ENCODE data around the gene CACNA1H.

CACNA1H gene

DNA sequence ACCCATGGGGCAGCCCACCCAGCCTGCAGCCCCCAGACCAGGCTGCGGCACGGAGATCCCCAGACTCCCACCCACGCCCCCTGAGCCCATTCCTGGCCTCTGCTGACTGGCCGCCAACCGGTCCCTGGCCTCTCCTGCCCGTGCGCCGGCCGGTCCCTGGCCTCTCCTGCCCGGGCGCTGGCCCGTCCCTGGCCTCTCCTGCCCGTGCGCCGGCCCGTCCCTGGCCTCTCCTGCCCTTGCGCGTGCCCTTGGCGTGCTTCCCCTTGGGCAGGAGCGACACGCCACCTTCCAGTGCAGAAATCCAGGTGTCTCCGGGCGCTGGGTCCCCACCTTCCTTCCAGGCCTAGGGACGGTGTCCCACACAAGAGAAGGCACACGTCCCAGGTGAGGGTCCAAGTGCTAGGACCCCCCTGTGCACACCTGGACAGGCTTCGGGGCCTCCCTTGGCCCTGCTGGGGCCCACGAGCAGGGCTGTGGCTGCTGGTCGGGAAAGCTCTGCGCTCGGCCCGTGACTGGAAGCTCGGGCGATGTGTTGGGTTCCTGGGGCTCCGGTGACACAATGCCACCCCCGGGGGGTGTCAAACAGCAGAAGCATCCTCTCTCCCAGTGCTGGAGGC lies 21.4 kb upstream of the CACNA1H start:
- no peak overlapping the region for H3K4me3 ChIP-seq (ENCODE audit: extremely low read depth, insufficient read depth, low read length, poor library complexity, severe bottlenecking)
- 95 to 96% methylated on average over 31 to 35 of the region's 35 CpGs for WGBS, 2 experiments (ENCODE audit: insufficient coverage in 2 of 2)
- H3K36me3 ChIP-seq (ENCODE audit: control insufficient read depth, insufficient read depth, low read length): no peaks in the 10 kb centered on the region
- peaks cover 3% of the 10 kb centered on the region for H3K4me1 ChIP-seq (ENCODE audit: control insufficient read depth, insufficient read depth, low read length, poor library complexity, severe bottlenecking)
- H3K9me3 ChIP-seq (ENCODE audit: control insufficient read depth, low read length): no peaks in the 10 kb centered on the region
- no peak overlapping the region for H3K27ac ChIP-seq (ENCODE audit: low read depth, low read length, severe bottlenecking)

GRCh38 chr16:1132431-1132830 lies 20.5 kb upstream of the CACNA1H start:
- no peak overlapping the region for H3K4me3 ChIP-seq (ENCODE audit: extremely low read depth, insufficient read depth, low read length, poor library complexity, severe bottlenecking)
- WGBS, 2 experiments (ENCODE audit: insufficient coverage in 2 of 2): 91 to 94% methylated on average over 9 to 13 of the region's 15 CpGs
- no peaks in the 10 kb centered on the region for H3K9me3 ChIP-seq (ENCODE audit: control insufficient read depth, low read length)
- H3K4me1 ChIP-seq (ENCODE audit: control insufficient read depth, insufficient read depth, low read length, poor library complexity, severe bottlenecking): peaks cover 3% of the 10 kb centered on the region
- H3K36me3 ChIP-seq (ENCODE audit: control insufficient read depth, insufficient read depth, low read length): no peaks in the 10 kb centered on the region
- H3K27ac ChIP-seq (ENCODE audit: low read depth, low read length, severe bottlenecking): no peak overlapping the region

- Histone ChIP-seq H3K9me3 (ENCODE audit: control insufficient read depth, low read length) (no peaks in the 10 kb centered on the region), H3K27ac (ENCODE audit: low read depth, low read length, severe bottlenecking) (no peak overlapping the region), H3K4me1 (ENCODE audit: control insufficient read depth, insufficient read depth, low read length, poor library complexity, severe bottlenecking) (peaks cover 3% of the 10 kb centered on the region), H3K4me3 (ENCODE audit: extremely low read depth, insufficient read depth, low read length, poor library complexity, severe bottlenecking) (no peak overlapping the region), H3K36me3 (ENCODE audit: control insufficient read depth, insufficient read depth, low read length) (no peaks in the 10 kb centered on the region)
- 94 to 95% methylated on average over 13 to 16 of the region's 18 CpGs for WGBS, 2 experiments (ENCODE audit: insufficient coverage in 2 of 2)
Measured at GRCh38 chr16:1133271-1133670, 19.6 kb upstream of the CACNA1H start.

GRCh38 chr16:1133810-1134520 lies 18.9 kb upstream of the CACNA1H start:
- Histone ChIP-seq H3K27ac (ENCODE audit: low read depth, low read length, severe bottlenecking) (no peak overlapping the region), H3K4me1 (ENCODE audit: control insufficient read depth, insufficient read depth, low read length, poor library complexity, severe bottlenecking) (peaks cover 3% of the 10 kb centered on the region), H3K36me3 (ENCODE audit: control insufficient read depth, insufficient read depth, low read length) (no peaks in the 10 kb centered on the region), H3K4me3 (ENCODE audit: extremely low read depth, insufficient read depth, low read length, poor library complexity, severe bottlenecking) (no peak overlapping the region), H3K9me3 (ENCODE audit: control insufficient read depth, low read length) (no peaks in the 10 kb centered on the region)
- WGBS, 2 experiments (ENCODE audit: insufficient coverage in 2 of 2): 87 to 89% methylated on average over 19 to 26 of the region's 30 CpGs

- H3K27ac ChIP-seq (ENCODE audit: low read depth, low read length, severe bottlenecking): no peak overlapping the region
Measured at GRCh38 chr16:1134776-1135458, 18.0 kb upstream of the CACNA1H start.

GRCh38 chr16:1135459-1135825 lies 17.5 kb upstream of the CACNA1H start:
- Histone ChIP-seq H3K4me3 (ENCODE audit: extremely low read depth, insufficient read depth, low read length, poor library complexity, severe bottlenecking) (no peak overlapping the region), H3K4me1 (ENCODE audit: control insufficient read depth, insufficient read depth, low read length, poor library complexity, severe bottlenecking) (no peaks in the 10 kb centered on the region), H3K27ac (ENCODE audit: low read depth, low read length, severe bottlenecking) (no peak overlapping the region), H3K36me3 (ENCODE audit: control insufficient read depth, insufficient read depth, low read length) (no peaks in the 10 kb centered on the region), H3K9me3 (ENCODE audit: control insufficient read depth, low read length) (no peaks in the 10 kb centered on the region)
- 80% methylated on average over 1 of the region's 3 CpGs; no CpG with 5 or more reads in 1 of the 2 experiments for WGBS, 2 experiments (ENCODE audit: insufficient coverage in 2 of 2)

More at GRCh38 chr16:1134776-1135458, 18.0 kb upstream of the CACNA1H start:
- Histone ChIP-seq H3K36me3 (ENCODE audit: control insufficient read depth, insufficient read depth, low read length) (no peaks in the 10 kb centered on the region), H3K9me3 (ENCODE audit: control insufficient read depth, low read length) (no peaks in the 10 kb centered on the region), H3K4me3 (ENCODE audit: extremely low read depth, insufficient read depth, low read length, poor library complexity, severe bottlenecking) (no peak overlapping the region), H3K4me1 (ENCODE audit: control insufficient read depth, insufficient read depth, low read length, poor library complexity, severe bottlenecking) (no peaks in the 10 kb centered on the region)
- WGBS, 2 experiments (ENCODE audit: insufficient coverage in 2 of 2): 90 to 91% methylated on average over 20 to 21 of the region's 30 CpGs

- Histone ChIP-seq H3K36me3 (ENCODE audit: control insufficient read depth, insufficient read depth, low read length) (no peaks in the 10 kb centered on the region), H3K4me3 (ENCODE audit: extremely low read depth, insufficient read depth, low read length, poor library complexity, severe bottlenecking) (no peak overlapping the region), H3K27ac (ENCODE audit: low read depth, low read length, severe bottlenecking) (no peak overlapping the region), H3K4me1 (ENCODE audit: control insufficient read depth, insufficient read depth, low read length, poor library complexity, severe bottlenecking) (no peaks in the 10 kb centered on the region), H3K9me3 (ENCODE audit: control insufficient read depth, low read length) (no peaks in the 10 kb centered on the region)
- WGBS, 2 experiments (ENCODE audit: insufficient coverage in 2 of 2): 88% methylated on average over 24 of the region's 24 CpGs
Measured at GRCh38 chr16:1137604-1138003, 15.3 kb upstream of the CACNA1H start.

GRCh38 chr16:1140582-1141162 lies 12.2 kb upstream of the CACNA1H start:
- 84 to 89% methylated on average over 16 to 22 of the region's 23 CpGs for WGBS, 2 experiments (ENCODE audit: insufficient coverage in 2 of 2)
- Histone ChIP-seq H3K9me3 (ENCODE audit: control insufficient read depth, low read length) (no peaks in the 10 kb centered on the region), H3K4me3 (ENCODE audit: extremely low read depth, insufficient read depth, low read length, poor library complexity, severe bottlenecking) (no peak overlapping the region), H3K36me3 (ENCODE audit: control insufficient read depth, insufficient read depth, low read length) (no peaks in the 10 kb centered on the region), H3K27ac (ENCODE audit: low read depth, low read length, severe bottlenecking) (no peak overlapping the region), H3K4me1 (ENCODE audit: control insufficient read depth, insufficient read depth, low read length, poor library complexity, severe bottlenecking) (no peaks in the 10 kb centered on the region)

- WGBS, 2 experiments (ENCODE audit: insufficient coverage in 2 of 2): 89 to 97% methylated on average over 3 to 6 of the region's 8 CpGs
- H3K27ac ChIP-seq (ENCODE audit: low read depth, low read length, severe bottlenecking): no peak overlapping the region
- H3K9me3 ChIP-seq (ENCODE audit: control insufficient read depth, low read length): no peaks in the 10 kb centered on the region
- H3K36me3 ChIP-seq (ENCODE audit: control insufficient read depth, insufficient read depth, low read length): no peaks in the 10 kb centered on the region
- H3K4me1 ChIP-seq (ENCODE audit: control insufficient read depth, insufficient read depth, low read length, poor library complexity, severe bottlenecking): no peaks in the 10 kb centered on the region
- no peak overlapping the region for H3K4me3 ChIP-seq (ENCODE audit: extremely low read depth, insufficient read depth, low read length, poor library complexity, severe bottlenecking)
Measured at GRCh38 chr16:1141191-1141590, 11.7 kb upstream of the CACNA1H start.

GRCh38 chr16:1141716-1142115 lies 11.2 kb upstream of the CACNA1H start:
- Histone ChIP-seq H3K4me1 (ENCODE audit: control insufficient read depth, insufficient read depth, low read length, poor library complexity, severe bottlenecking) (no peaks in the 10 kb centered on the region), H3K27ac (ENCODE audit: low read depth, low read length, severe bottlenecking) (no peak overlapping the region), H3K4me3 (ENCODE audit: extremely low read depth, insufficient read depth, low read length, poor library complexity, severe bottlenecking) (no peak overlapping the region), H3K9me3 (ENCODE audit: control insufficient read depth, low read length) (no peaks in the 10 kb centered on the region), H3K36me3 (ENCODE audit: control insufficient read depth, insufficient read depth, low read length) (no peaks in the 10 kb centered on the region)
- WGBS, 2 experiments (ENCODE audit: insufficient coverage in 2 of 2): 92% methylated on average over 8 of the region's 8 CpGs

Measured in mesodermal cell (in vitro differentiated cells).